Common myeloid progenitor, CD34-positive (primary cell): ENCODE results near the gene EPB41L2.

Experiments
- CTCF ChIA-PET: fragments of 350-600 bp; sonication (Branson Sonifier 250); formaldehyde crosslinking; loops from one replicate; lab custom pipeline; 2021; ENCODE audit warnings: antibody characterized with exemption; lab: Charles Lee
- POLR2A ChIA-PET: fragments of 350-600 bp; sonication (Branson Sonifier 250); formaldehyde crosslinking; loops from one replicate; lab custom pipeline; 2021; ENCODE audit warnings: antibody characterized with exemption; lab: Charles Lee
- DNase-seq, 3 donors: peaks; one replicate each; pipeline versions ENCODE4 v3.0.0 to v3.0.0-alpha.2; 2013
- H3K27ac ChIP-seq, 2 experiments: 1 replicate in 1 of 2; 2 replicates in 1 of 2; pipeline ENCODE4 v1.7.0; 2013; ENCODE audit warnings: inconsistent platforms in 2 of 2, low read length in 2 of 2, mild to moderate bottlenecking in 2 of 2, low read depth in 1 of 2, moderate library complexity in 1 of 2; ENCODE audit not compliant: severe bottlenecking in 2 of 2, insufficient read depth in 1 of 2, poor library complexity in 1 of 2
- H3K27me3 ChIP-seq, 5 experiments: replicated peaks in 2 of 5; 1 replicate in 3 of 5; 2 replicates in 2 of 5; pipeline versions ENCODE4 v1.6.1 to v1.7.0; 2013; ENCODE audit warnings: low read length in 4 of 5, mild to moderate bottlenecking in 2 of 5, moderate library complexity in 2 of 5, inconsistent platforms in 1 of 5; ENCODE audit not compliant: insufficient read depth in 5 of 5, control insufficient read depth in 4 of 5
- H3K36me3 ChIP-seq, 4 experiments: 1 replicate in 2 of 4; 2 replicates in 2 of 4; pipeline versions ENCODE4 v1.6.1 to v1.7.0; 2013; ENCODE audit warnings: low read length in 3 of 4, control low read depth in 1 of 4, mild to moderate bottlenecking in 1 of 4; ENCODE audit not compliant: control insufficient read depth in 4 of 4, insufficient read depth in 4 of 4
- H3K4me1 ChIP-seq, 4 experiments: 1 replicate in 3 of 4; 2 replicates in 1 of 4; pipeline versions ENCODE4 v1.6.1 to v1.7.1; 2013; ENCODE audit warnings: low read length in 3 of 4, mild to moderate bottlenecking in 3 of 4, control low read depth in 1 of 4, inconsistent platforms in 1 of 4, moderate library complexity in 1 of 4; ENCODE audit not compliant: control insufficient read depth in 4 of 4, insufficient read depth in 4 of 4; ENCODE audit errors: control extremely low read depth in 1 of 4
- H3K4me3 ChIP-seq, 7 experiments: 1 replicate in 4 of 7; 2 replicates in 3 of 7; pipeline versions ENCODE4 v1.5.1 to v1.7.0; 2013; ENCODE audit warnings: mild to moderate bottlenecking in 7 of 7, low read length in 6 of 7, moderate library complexity in 6 of 7, inconsistent platforms in 2 of 7, low read depth in 2 of 7, control low read depth in 1 of 7; ENCODE audit not compliant: insufficient read depth in 4 of 7, control insufficient read depth in 1 of 7; ENCODE audit errors: extremely low read depth in 1 of 7
- H3K9me3 ChIP-seq, 5 experiments: 1 replicate in 4 of 5; 2 replicates in 1 of 5; pipeline versions ENCODE4 v1.6.1 to v1.7.1; 2013; ENCODE audit warnings: low read length in 4 of 5, mild to moderate bottlenecking in 2 of 5, inconsistent platforms in 1 of 5, low read depth in 1 of 5, moderate library complexity in 1 of 5; ENCODE audit not compliant: control insufficient read depth in 4 of 5, insufficient read depth in 2 of 5; ENCODE audit errors: control extremely low read depth in 1 of 5
- WGBS: methylation state at CpG from one replicate; pipeline ENCODE4 v1.1.5; 2013; ENCODE audit not compliant: insufficient coverage; 5-methylcytosine and 5-hydroxymethylcytosine counted together

EPB41L2 gene

GRCh38 chr6:131062241-131063027 lies 611 bp downstream of the EPB41L2 start:
- CTCF ChIA-PET = interaction anchor here (0.6 to 1.3 kb wide), 3 partner anchors 8 to 425 kb away, joined by 3 read pairs; no protein-coding TSS in a partner anchor
- peaks cover 7 to 25% (median 13%) of the 10 kb centered on the region in 4 experiments for H3K4me1 ChIP-seq
- WGBS = 0% methylated on average over 67 of the region's 84 CpGs

GRCh38 chr6:131061751-131062119 lies 1.3 kb downstream of the EPB41L2 start:
- ChIA-PET CTCF (interaction anchor here (0.6 to 1.1 kb wide), 3 partner anchors 8 to 424 kb away, joined by 3 read pairs; no protein-coding TSS in a partner anchor), POLR2A (no interaction called here)

More at GRCh38 chr6:131062241-131063027, 611 bp downstream of the EPB41L2 start:
- peak overlapping the region; percentile 80 to 96 (median 85) for H3K4me3 ChIP-seq
- H3K36me3 ChIP-seq = no peaks in the 10 kb centered on the region
- H3K27ac ChIP-seq = no peak overlapping the region
- POLR2A ChIA-PET = no interaction called here
- H3K9me3 ChIP-seq = peaks cover 0 to under 1% (median 0%) of the 10 kb centered on the region in 5 experiments
- no peaks in the 10 kb centered on the region for H3K27me3 ChIP-seq
- DNase-seq = peak; percentile 7 to 57 (median 43)

GRCh38 chr6:131061041-131061750 lies 1.8 kb downstream of the EPB41L2 start:
- POLR2A ChIA-PET = no interaction called here
- 61% methylated on average over 4 of the region's 9 CpGs for WGBS
- H3K27ac ChIP-seq = no peak overlapping the region

More at GRCh38 chr6:131061751-131062119, 1.3 kb downstream of the EPB41L2 start:
- no peak overlapping the region for H3K27ac ChIP-seq
- H3K9me3 ChIP-seq = peaks cover 0 to 6% (median 0%) of the 10 kb centered on the region in 5 experiments
- peak in 2 of 3 donors; percentile 48 to 63 for DNase-seq
- no peaks in the 10 kb centered on the region for H3K27me3 ChIP-seq
- H3K36me3 ChIP-seq = no peaks in the 10 kb centered on the region
- H3K4me3 ChIP-seq = peak overlapping the region in 6 of 7 experiments; percentile 80 to 96 (median 86)
- peaks cover 7 to 25% (median 13%) of the 10 kb centered on the region in 4 experiments for H3K4me1 ChIP-seq
- WGBS = 0% methylated on average over 4 of the region's 10 CpGs

GRCh38 chr6:131060311-131060710 lies 2.7 kb downstream of the EPB41L2 start:
- ChIA-PET POLR2A (no interaction called here), CTCF (no interaction called here)
- no peak for DNase-seq
- H3K4me1 ChIP-seq = peaks cover 7 to 25% (median 13%) of the 10 kb centered on the region in 4 experiments
- 100% methylated on average over 1 of the region's 3 CpGs for WGBS
- peak overlapping the region in 1 of 7 experiments; percentile 1 for H3K4me3 ChIP-seq
- no peaks in the 10 kb centered on the region for H3K27me3 ChIP-seq
- no peak overlapping the region for H3K27ac ChIP-seq
- H3K36me3 ChIP-seq = no peaks in the 10 kb centered on the region
- H3K9me3 ChIP-seq = peaks cover 2 to 18% (median 5%) of the 10 kb centered on the region in 5 experiments

More at GRCh38 chr6:131061041-131061750, 1.8 kb downstream of the EPB41L2 start:
- CTCF ChIA-PET = interaction anchor here (1.1 kb wide), 2 partner anchors 8 to 175 kb away, joined by 3 read pairs; no protein-coding TSS in a partner anchor
- Histone ChIP-seq H3K4me1 (peaks cover 7 to 25% (median 13%) of the 10 kb centered on the region in 4 experiments), H3K27me3 (no peaks in the 10 kb centered on the region), H3K4me3 (peak overlapping the region in 6 of 7 experiments; percentile 80 to 96 (median 86)), H3K9me3 (peaks cover 0 to 10% (median under 1%) of the 10 kb centered on the region in 5 experiments), H3K36me3 (no peaks in the 10 kb centered on the region)
- DNase-seq = peak in 2 of 3 donors; percentile 24 to 48

DNA sequence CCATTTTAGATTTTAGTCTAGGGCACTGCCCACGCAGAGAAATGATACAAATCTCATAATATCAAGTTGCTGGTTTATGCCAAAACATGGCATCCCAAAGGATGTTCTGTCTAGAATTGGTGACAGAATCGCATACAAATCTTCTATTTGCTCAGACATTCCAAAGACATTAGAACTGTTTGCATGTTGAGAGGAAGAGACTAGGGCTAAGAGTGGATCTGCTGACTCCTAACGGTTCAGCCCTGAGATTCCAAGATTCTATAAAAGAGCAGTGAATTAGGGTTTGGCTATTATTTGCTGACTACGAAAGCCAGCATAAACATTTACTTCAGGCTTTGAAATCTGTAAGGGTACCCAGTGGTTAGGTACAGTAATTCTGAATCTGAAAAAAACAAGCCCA lies 3.6 kb downstream of the EPB41L2 start:
- CTCF ChIA-PET = no interaction called here
- H3K9me3 ChIP-seq = peaks cover 3 to 26% (median 11%) of the 10 kb centered on the region in 5 experiments
- no peak overlapping the region for H3K27ac ChIP-seq
- no peak overlapping the region for H3K4me3 ChIP-seq
- peaks cover 7 to 25% (median 13%) of the 10 kb centered on the region in 4 experiments for H3K4me1 ChIP-seq
- H3K27me3 ChIP-seq = no peaks in the 10 kb centered on the region
- 100% methylated on average over 3 of the region's 4 CpGs for WGBS
- no peak for DNase-seq
- POLR2A ChIA-PET = no interaction called here
- peaks cover 0 to 2% (median 0%) of the 10 kb centered on the region in 4 experiments for H3K36me3 ChIP-seq

DNA sequence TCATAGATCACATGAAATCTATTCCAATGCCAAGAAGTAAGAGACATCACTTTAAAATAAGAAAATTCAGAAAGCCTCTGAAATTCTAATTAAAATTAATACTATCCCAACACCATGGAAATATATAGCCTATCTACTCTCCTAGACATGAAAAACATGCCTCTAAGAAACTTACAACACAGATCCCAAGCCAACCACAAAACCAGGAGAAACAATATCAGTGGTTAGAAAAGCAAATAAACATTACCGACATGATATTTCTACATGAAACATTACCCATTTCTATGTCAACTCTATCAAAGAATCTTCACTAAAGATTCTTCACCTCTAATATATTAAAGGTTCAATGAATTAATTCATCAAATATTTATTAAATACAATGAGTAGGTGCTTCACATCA lies 4.8 kb downstream of the EPB41L2 start:
- no peak for DNase-seq
- peaks cover 7 to 18% (median 9%) of the 10 kb centered on the region in 4 experiments for H3K4me1 ChIP-seq
- H3K27ac ChIP-seq = no peak overlapping the region
- peaks cover 0 to 6% (median 0%) of the 10 kb centered on the region in 4 experiments for H3K36me3 ChIP-seq
- CTCF ChIA-PET = no interaction called here
- H3K4me3 ChIP-seq = no peak overlapping the region
- WGBS = no CpG with 5 or more reads among the region's 1 CpG
- POLR2A ChIA-PET = no interaction called here
- H3K9me3 ChIP-seq = peaks cover 5 to 39% (median 20%) of the 10 kb centered on the region in 5 experiments
- no peaks in the 10 kb centered on the region for H3K27me3 ChIP-seq
